Measurements from ENCODE around the gene ELAPOR1.

ELAPOR1 gene

GRCh38 chr1:109131800-109132199, 17.9 kb downstream of the ELAPOR1 start:
- Histone ChIP-seq H3K27ac (ENCODE audit: low read depth, low read length, poor library complexity, severe bottlenecking) (no peak overlapping the region), H4K20me1 (ENCODE audit: insufficient read depth, low read length) (no peaks in the 10 kb centered on the region), H3K9ac (ENCODE audit: low read length) (no peak overlapping the region), H3K9me3 (ENCODE audit: low read length) (no peaks in the 10 kb centered on the region), H3K79me2 (ENCODE audit: insufficient read depth, low read length) (no peaks in the 10 kb centered on the region), H3K4me2 (ENCODE audit: low read length) (no peak overlapping the region), H2AFZ (ENCODE audit: low read length) (no peak overlapping the region), H3K36me3 (ENCODE audit: insufficient read depth, low read length) (no peaks in the 10 kb centered on the region), H3K9me2 (ENCODE audit: low read depth, low read length) (no peaks in the 10 kb centered on the region), H3K4me1 (ENCODE audit: insufficient read depth, low read length, severe bottlenecking) (peaks cover 27% of the 10 kb centered on the region), H3F3A (ENCODE audit: insufficient read depth, low read length) (no peaks in the 10 kb centered on the region), H3K27me3 (ENCODE audit: insufficient read depth, low read length) (no peaks in the 10 kb centered on the region), H3K4me3 (ENCODE audit: low read depth, low read length, poor library complexity, severe bottlenecking) (no peak overlapping the region)
- TF ChIP-seq EZH2 (IDR thresholded peaks at IDR 0.05; ENCODE audit: borderline replicate concordance, low read length) (no peak), CTCF (IDR thresholded peaks at IDR 0.05; ENCODE audit: low read length) (no peak)

GRCh38 chr1:109133002-109133706, 19.2 kb downstream of the ELAPOR1 start:
- H3K4me2 ChIP-seq (ENCODE audit: low read length), result peak overlapping the region; percentile 49
- H3F3A ChIP-seq (ENCODE audit: insufficient read depth, low read length), result no peaks in the 10 kb centered on the region
- no peaks in the 10 kb centered on the region for H3K36me3 ChIP-seq (ENCODE audit: insufficient read depth, low read length)
- H3K27ac ChIP-seq (ENCODE audit: low read depth, low read length, poor library complexity, severe bottlenecking), result peak overlapping the region; percentile 89
- no peaks in the 10 kb centered on the region for H3K9me3 ChIP-seq (ENCODE audit: low read length)
- TF ChIP-seq EZH2 (IDR thresholded peaks at IDR 0.05; ENCODE audit: borderline replicate concordance, low read length) (no peak), CTCF (IDR thresholded peaks at IDR 0.05; ENCODE audit: low read length) (no peak)
- H3K4me1 ChIP-seq (ENCODE audit: insufficient read depth, low read length, severe bottlenecking), result peaks cover 27% of the 10 kb centered on the region
- no peak overlapping the region; the same call in 1 of the 2 replicates for H3K9ac ChIP-seq (ENCODE audit: low read length)
- H3K9me2 ChIP-seq (ENCODE audit: low read depth, low read length), result no peaks in the 10 kb centered on the region
- no peaks in the 10 kb centered on the region for H3K27me3 ChIP-seq (ENCODE audit: insufficient read depth, low read length)
- H2AFZ ChIP-seq (ENCODE audit: low read length), result no peak overlapping the region
- H3K4me3 ChIP-seq (ENCODE audit: low read depth, low read length, poor library complexity, severe bottlenecking), result no peak overlapping the region
- H4K20me1 ChIP-seq (ENCODE audit: insufficient read depth, low read length), result no peaks in the 10 kb centered on the region
- H3K79me2 ChIP-seq (ENCODE audit: insufficient read depth, low read length), result no peaks in the 10 kb centered on the region

GRCh38 chr1:109133815-109134214, 19.9 kb downstream of the ELAPOR1 start:
- no peaks in the 10 kb centered on the region for H4K20me1 ChIP-seq (ENCODE audit: insufficient read depth, low read length)
- no peaks in the 10 kb centered on the region for H3K36me3 ChIP-seq (ENCODE audit: insufficient read depth, low read length)
- H2AFZ ChIP-seq (ENCODE audit: low read length), result no peak overlapping the region
- H3K4me1 ChIP-seq (ENCODE audit: insufficient read depth, low read length, severe bottlenecking), result peaks cover 27% of the 10 kb centered on the region
- peak overlapping the region; percentile 22 for H3K4me3 ChIP-seq (ENCODE audit: low read depth, low read length, poor library complexity, severe bottlenecking)
- H3K27ac ChIP-seq (ENCODE audit: low read depth, low read length, poor library complexity, severe bottlenecking), result peak overlapping the region; percentile 89
- H3F3A ChIP-seq (ENCODE audit: insufficient read depth, low read length), result no peaks in the 10 kb centered on the region
- no peaks in the 10 kb centered on the region for H3K9me2 ChIP-seq (ENCODE audit: low read depth, low read length)
- no peaks in the 10 kb centered on the region for H3K9me3 ChIP-seq (ENCODE audit: low read length)
- peak overlapping the region; percentile 43; the same call in 1 of the 2 replicates for H3K9ac ChIP-seq (ENCODE audit: low read length)
- peak overlapping the region; percentile 49 for H3K4me2 ChIP-seq (ENCODE audit: low read length)
- H3K79me2 ChIP-seq (ENCODE audit: insufficient read depth, low read length), result no peaks in the 10 kb centered on the region
- H3K27me3 ChIP-seq (ENCODE audit: insufficient read depth, low read length), result no peaks in the 10 kb centered on the region
- no peak for TF ChIP-seq CTCF (IDR thresholded peaks at IDR 0.05; ENCODE audit: low read length)
- no peak for TF ChIP-seq EZH2 (IDR thresholded peaks at IDR 0.05; ENCODE audit: borderline replicate concordance, low read length)
